Effector memory CD4-positive, alpha-beta T cell (primary cell): ENCODE data around the gene RAB31.

Source experiments
- DNase-seq, 3 donors: peaks; one replicate each; pipeline ENCODE4 v3.0.0-alpha.2; 2020
- H3K27ac ChIP-seq: 2 replicates; pipeline ENCODE4 v1.7.0; 2013; ENCODE audit warnings: mild to moderate bottlenecking, low read length, moderate library complexity; ENCODE audit not compliant: insufficient read depth, poor library complexity, severe bottlenecking
- H3K27me3 ChIP-seq: replicated peaks from 2 replicates; pipeline ENCODE4 v1.7.0; 2013; ENCODE audit warnings: mild to moderate bottlenecking, low read length; ENCODE audit not compliant: insufficient read depth, control insufficient read depth, poor library complexity, severe bottlenecking
- H3K36me3 ChIP-seq: 2 replicates; pipeline ENCODE4 v1.7.0; 2013; ENCODE audit warnings: mild to moderate bottlenecking, low read length, moderate library complexity; ENCODE audit not compliant: control insufficient read depth, insufficient read depth
- H3K4me1 ChIP-seq: 2 replicates; pipeline ENCODE4 v1.7.0; 2013; ENCODE audit warnings: low read length, mild to moderate bottlenecking; ENCODE audit not compliant: control insufficient read depth, insufficient read depth, poor library complexity, severe bottlenecking
- H3K4me3 ChIP-seq: 2 replicates; pipeline ENCODE4 v1.7.0; 2013; ENCODE audit warnings: low read length, low read depth, mild to moderate bottlenecking; ENCODE audit not compliant: insufficient read depth, poor library complexity, severe bottlenecking
- H3K9me3 ChIP-seq: 2 replicates; pipeline ENCODE4 v1.7.0; 2013; ENCODE audit warnings: mild to moderate bottlenecking, low read length, moderate library complexity; ENCODE audit not compliant: control insufficient read depth

The RAB31 gene

DNA sequence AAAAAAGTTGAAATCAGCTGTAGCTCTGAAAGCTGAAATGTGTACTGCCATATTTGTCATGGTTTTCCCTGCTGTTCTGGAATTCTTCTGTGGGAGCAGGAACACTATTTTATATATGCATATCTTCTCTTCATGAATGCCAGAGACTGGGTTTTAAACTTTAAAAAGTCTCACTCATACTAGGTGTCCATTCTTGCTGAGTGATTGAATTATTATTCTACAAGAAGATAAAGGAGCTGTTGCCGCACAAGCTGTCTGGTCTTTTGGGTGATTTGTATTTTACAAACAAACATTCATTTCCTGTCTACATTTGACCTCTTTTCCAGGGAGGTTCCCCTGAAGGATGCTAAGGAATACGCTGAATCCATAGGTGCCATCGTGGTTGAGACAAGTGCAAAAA is 137.2 kb downstream of the RAB31 start:
- Histone ChIP-seq H3K27ac (no peak overlapping the region), H3K9me3 (no peaks in the 10 kb centered on the region), H3K4me3 (no peak overlapping the region), H3K4me1 (no peaks in the 10 kb centered on the region), H3K36me3 (no peaks in the 10 kb centered on the region), H3K27me3 (peaks cover 3% of the 10 kb centered on the region)
- no peak for DNase-seq

DNA sequence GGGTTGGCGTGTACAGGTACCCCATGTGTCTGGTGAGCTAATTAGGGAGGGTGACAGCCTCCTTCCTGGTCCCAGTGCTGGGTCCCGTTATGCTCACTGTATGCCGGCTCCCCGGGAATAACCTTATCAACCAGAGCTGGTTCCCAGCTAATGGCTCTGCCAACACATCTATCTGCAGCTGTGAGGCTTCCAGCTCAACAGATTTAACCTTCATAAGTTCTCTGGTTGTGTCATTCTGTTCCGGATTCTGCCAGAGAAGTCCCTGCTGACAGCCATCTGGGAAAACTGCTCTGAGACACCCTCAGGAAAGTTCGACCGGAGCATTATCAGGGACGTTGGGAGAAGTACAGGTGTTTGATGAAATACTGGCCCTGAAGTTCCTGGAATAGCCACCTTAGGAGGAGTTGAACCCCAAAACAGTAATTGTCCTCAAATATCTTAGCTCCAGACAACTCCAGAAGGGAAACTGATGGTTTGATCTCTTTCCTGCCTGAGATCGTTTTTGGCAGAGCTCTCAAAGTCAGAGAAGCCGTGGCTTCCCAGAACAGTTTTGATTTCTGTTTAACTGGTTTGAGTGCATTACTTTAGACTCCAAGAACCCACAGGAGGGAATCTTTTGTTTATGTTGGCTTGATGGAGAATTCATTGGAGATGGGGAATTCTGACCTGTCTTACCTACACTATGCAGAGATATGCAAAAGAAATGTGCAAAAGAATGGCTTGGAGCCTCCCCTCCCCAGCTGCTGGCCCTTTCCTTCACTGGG is 138.2 kb downstream of the RAB31 start:
- no peak for DNase-seq
- no peak overlapping the region for H3K27ac ChIP-seq
- no peaks in the 10 kb centered on the region for H3K9me3 ChIP-seq
- no peaks in the 10 kb centered on the region for H3K4me1 ChIP-seq
- H3K27me3 ChIP-seq, result peaks cover 3% of the 10 kb centered on the region
- H3K4me3 ChIP-seq, result no peak overlapping the region
- no peaks in the 10 kb centered on the region for H3K36me3 ChIP-seq

GRCh38 chr18:9848170-9848879 is 140.2 kb downstream of the RAB31 start:
- Histone ChIP-seq H3K36me3 (no peaks in the 10 kb centered on the region), H3K27ac (no peak overlapping the region), H3K4me1 (no peaks in the 10 kb centered on the region), H3K27me3 (peaks cover 3% of the 10 kb centered on the region), H3K9me3 (no peaks in the 10 kb centered on the region), H3K4me3 (no peak overlapping the region)
- no peak for DNase-seq

- Histone ChIP-seq H3K27me3 (peaks cover 3% of the 10 kb centered on the region), H3K9me3 (no peaks in the 10 kb centered on the region), H3K36me3 (no peaks in the 10 kb centered on the region), H3K4me1 (no peaks in the 10 kb centered on the region), H3K4me3 (no peak overlapping the region), H3K27ac (no peak overlapping the region)
- no peak for DNase-seq
These were observed 141.5 kb downstream of the RAB31 start for GRCh38 chr18:9849407-9850283.

DNA sequence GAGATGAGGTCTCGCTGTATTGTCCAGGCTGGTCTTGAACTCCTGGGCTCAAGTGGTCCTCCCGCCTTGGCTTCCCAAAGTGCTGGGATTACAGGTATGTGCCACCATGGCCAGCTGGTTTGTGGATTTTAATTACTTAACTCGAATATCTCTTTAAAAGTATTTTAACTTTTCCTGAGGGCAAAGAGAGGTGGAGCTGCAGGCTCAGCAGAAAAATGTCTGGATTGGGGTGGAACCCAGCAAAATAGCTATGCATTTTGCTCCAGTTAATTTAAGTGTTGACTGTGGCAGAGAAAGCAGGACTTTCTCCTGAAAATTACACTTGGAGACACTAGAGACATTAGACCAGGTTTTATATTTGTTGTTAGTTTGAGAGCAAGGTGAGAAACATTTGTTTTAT is 142.2 kb downstream of the RAB31 start:
- no peaks in the 10 kb centered on the region for H3K4me1 ChIP-seq
- H3K36me3 ChIP-seq, result no peaks in the 10 kb centered on the region
- H3K9me3 ChIP-seq, result no peaks in the 10 kb centered on the region
- no peak overlapping the region for H3K4me3 ChIP-seq
- H3K27ac ChIP-seq, result no peak overlapping the region
- peaks cover 3% of the 10 kb centered on the region for H3K27me3 ChIP-seq
- DNase-seq, result no peak

GRCh38 chr18:9851511-9851910 is 143.4 kb downstream of the RAB31 start:
- no peaks in the 10 kb centered on the region for H3K36me3 ChIP-seq
- H3K27ac ChIP-seq, result no peak overlapping the region
- H3K4me3 ChIP-seq, result no peak overlapping the region
- H3K9me3 ChIP-seq, result no peaks in the 10 kb centered on the region
- DNase-seq, result no peak
- no peaks in the 10 kb centered on the region for H3K4me1 ChIP-seq
- H3K27me3 ChIP-seq, result peaks cover under 1% of the 10 kb centered on the region

GRCh38 chr18:9852266-9853081 is 144.4 kb downstream of the RAB31 start:
- no peaks in the 10 kb centered on the region for H3K36me3 ChIP-seq
- no peak for DNase-seq
- no peak overlapping the region for H3K27ac ChIP-seq
- H3K27me3 ChIP-seq, result no peaks in the 10 kb centered on the region
- no peaks in the 10 kb centered on the region for H3K9me3 ChIP-seq
- H3K4me3 ChIP-seq, result no peak overlapping the region
- no peaks in the 10 kb centered on the region for H3K4me1 ChIP-seq

DNA sequence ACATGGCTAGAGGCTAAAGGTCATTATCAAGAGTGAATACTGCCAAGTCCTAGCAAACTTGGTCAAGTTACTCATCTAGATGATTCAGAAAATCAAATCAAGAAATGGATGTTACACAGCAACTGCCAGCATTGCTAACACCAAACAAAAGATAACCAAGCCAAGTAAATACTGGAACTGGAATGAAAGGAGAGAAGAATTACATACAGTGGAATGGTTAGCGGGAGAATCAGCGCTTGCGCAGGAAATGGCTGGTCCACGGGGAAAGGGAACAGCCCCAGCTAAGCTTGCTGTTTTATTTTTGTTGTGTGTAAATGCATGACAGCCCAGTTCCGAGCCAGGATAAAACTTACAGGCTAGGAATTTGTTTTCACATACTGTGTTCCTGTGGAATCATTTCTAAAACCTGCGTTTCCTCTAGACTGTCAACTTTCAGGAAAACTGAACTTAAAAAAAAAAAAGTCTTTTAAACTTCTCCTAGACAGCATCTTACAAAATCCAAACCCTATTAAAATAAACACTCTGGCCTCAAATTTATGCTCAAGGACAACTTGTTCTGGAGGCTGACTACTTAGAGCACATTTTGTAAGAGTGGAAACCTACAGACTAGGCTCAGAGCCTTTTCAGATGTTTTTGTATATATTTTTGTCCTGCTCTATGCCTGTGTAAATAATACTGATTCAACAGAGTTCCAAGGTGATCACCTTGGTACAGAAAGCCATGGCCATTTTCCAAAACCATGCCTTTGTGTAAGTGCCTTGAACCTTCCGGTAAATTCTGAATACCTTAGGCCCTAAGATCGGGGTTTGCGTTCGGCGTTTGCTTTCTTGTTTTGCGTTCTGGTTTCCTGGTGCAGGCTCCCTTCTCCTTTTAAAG is 146.9 kb downstream of the RAB31 start:
- H3K27ac ChIP-seq, result no peak overlapping the region
- H3K4me1 ChIP-seq, result no peaks in the 10 kb centered on the region

DNA sequence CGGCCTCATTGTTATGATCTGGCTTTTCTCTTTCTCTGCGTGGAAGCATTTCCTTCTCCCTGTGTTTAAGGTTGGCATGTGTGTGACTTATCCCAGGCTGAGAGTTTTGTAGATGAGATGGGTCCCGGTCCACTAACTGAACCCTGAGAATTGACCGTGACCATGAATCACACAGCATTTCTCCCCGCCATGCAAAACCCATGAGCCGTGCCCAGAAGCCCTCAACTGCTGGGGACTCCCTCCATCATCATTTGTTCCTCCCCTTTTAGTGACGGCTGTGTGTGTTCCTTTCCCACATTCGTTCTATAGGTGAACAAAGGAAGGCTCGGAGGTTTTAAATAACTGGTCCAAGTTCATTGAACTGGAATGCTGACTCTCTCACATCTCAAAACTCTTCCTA is 147.6 kb downstream of the RAB31 start:
- Histone ChIP-seq H3K9me3 (no peaks in the 10 kb centered on the region), H3K4me1 (no peaks in the 10 kb centered on the region), H3K27me3 (no peaks in the 10 kb centered on the region), H3K4me3 (no peak overlapping the region), H3K36me3 (no peaks in the 10 kb centered on the region), H3K27ac (no peak overlapping the region)
- DNase-seq, result no peak

More for the DNA sequence above, 146.9 kb downstream of the RAB31 start:
- Histone ChIP-seq H3K4me3 (no peak overlapping the region), H3K9me3 (no peaks in the 10 kb centered on the region), H3K27me3 (no peaks in the 10 kb centered on the region), H3K36me3 (no peaks in the 10 kb centered on the region)
- DNase-seq, result no peak
